ENCODE results near the gene ARHGAP5. TPM values are rescaled to one million over a fixed set of nuclear protein-coding genes. Genes with fewer than 3 reads are reported as not detected.

ARHGAP5 gene
- total and polyA plus RNA-seq, 9 of the 15 experiments (the other 6 are each of a cell fraction or from before 2014, with no cell fraction given) = 3.1 to 21.8 (median 12.1) TPM

- Histone ChIP-seq H2AFZ (ENCODE audit: low read depth, low read length) (no peak overlapping the region), H3K9me3 (replicated peaks; ENCODE audit: control insufficient read depth, insufficient read depth, low read depth, low read length) (0 out of 2 replicates have a peak, but pooled peaks cover 2% of the 10 kb centered on the region), H3K4me3 (no peak overlapping the region), H3K27me3 (ENCODE audit: control insufficient read depth in 2 of 2, insufficient read depth in 2 of 2, low read length in 2 of 2) (no peaks in the 10 kb centered on the region), H3K4me1 (replicated peaks in 1 of 2; ENCODE audit: control insufficient read depth in 2 of 2, insufficient read depth in 2 of 2, low read length in 2 of 2) (no peaks in the 10 kb centered on the region), H3K9ac (ENCODE audit: insufficient read depth in 1 of 2, low read depth in 2 of 2, low read length in 2 of 2) (no peak overlapping the region), H3K9me1 (ENCODE audit: control insufficient read depth, insufficient read depth, low read length) (no peaks in the 10 kb centered on the region), H3K4me2 (ENCODE audit: insufficient read depth, low read length) (no peak overlapping the region), H3K36me3 (ENCODE audit: control insufficient read depth, insufficient read depth, low read length) (no peaks in the 10 kb centered on the region), H3K79me2 (ENCODE audit: control insufficient read depth, insufficient read depth, low read length) (no peaks in the 10 kb centered on the region), H4K20me1 (replicated peaks; ENCODE audit: control insufficient read depth, insufficient read depth, low read length) (no peaks in the 10 kb centered on the region), H3K27ac (ENCODE audit: extremely low read depth, low read depth, low read length) (no peak overlapping the region)
- in situ Hi-C loops (cut with MboI) = no loop called here
- no peak for TF ChIP-seq POLR2H (tag; IDR thresholded peaks at IDR 0.05; ENCODE audit: low read depth)
- ChIA-PET POLR2A (no interaction called here), CTCF (ENCODE audit: low intra/inter-chr PET ratio) (no interaction called here)
- intact Hi-C loops (cut with micrococcal nuclease) = no loop called here
- no TSS peak for BruUV-seq (replicated peaks)
- FAIRE-seq = no peak
- ATAC-seq = no peak
- no peak for DNase-seq (ENCODE audit: extremely low read depth in 1 of 4, low spot score in 3 of 4)
Measured at GRCh38 chr14:32186248-32186647, 109.1 kb downstream of the ARHGAP5 start.

- ChIA-PET CTCF (ENCODE audit: low intra/inter-chr PET ratio) (no interaction called here), POLR2A (no interaction called here)
- Histone ChIP-seq H3K36me3 (ENCODE audit: control insufficient read depth, insufficient read depth, low read length) (no peaks in the 10 kb centered on the region), H3K9ac (ENCODE audit: insufficient read depth in 1 of 2, low read depth in 2 of 2, low read length in 2 of 2) (no peak overlapping the region), H4K20me1 (replicated peaks; ENCODE audit: control insufficient read depth, insufficient read depth, low read length) (no peaks in the 10 kb centered on the region), H3K4me1 (replicated peaks in 1 of 2; ENCODE audit: control insufficient read depth in 2 of 2, insufficient read depth in 2 of 2, low read length in 2 of 2) (no peaks in the 10 kb centered on the region; a peak in 1 of 5 replicates), H3K9me1 (ENCODE audit: control insufficient read depth, insufficient read depth, low read length) (no peaks in the 10 kb centered on the region), H3K79me2 (ENCODE audit: control insufficient read depth, insufficient read depth, low read length) (no peaks in the 10 kb centered on the region), H3K4me3 (no peak overlapping the region), H3K27ac (ENCODE audit: extremely low read depth, low read depth, low read length) (no peak overlapping the region), H3K9me3 (replicated peaks; ENCODE audit: control insufficient read depth, insufficient read depth, low read depth, low read length) (0 out of 2 replicates have a peak, but pooled peaks cover 2% of the 10 kb centered on the region), H3K27me3 (ENCODE audit: control insufficient read depth in 2 of 2, insufficient read depth in 2 of 2, low read length in 2 of 2) (no peaks in the 10 kb centered on the region), H2AFZ (ENCODE audit: low read depth, low read length) (no peak overlapping the region), H3K4me2 (ENCODE audit: insufficient read depth, low read length) (no peak overlapping the region)
- WGBS (ENCODE audit: insufficient coverage, low coverage, missing lambda C conversion rate) = 9% methylated on average over 1 of the region's 1 CpG
- intact Hi-C loops (cut with micrococcal nuclease) = no loop called here
- no peak for FAIRE-seq
- DNase-seq (ENCODE audit: extremely low read depth in 1 of 4, low spot score in 3 of 4) = no peak
- in situ Hi-C loops (cut with MboI) = no loop called here
- no peak for ATAC-seq
- BruUV-seq (replicated peaks) = no TSS peak
- 0 out of 2 replicates have a peak, but pooled peaks have one; percentile 8 for TF ChIP-seq SPI1 (IDR thresholded peaks at IDR 0.05; ENCODE audit: borderline replicate concordance, low read depth, low read length)
- no peak for TF ChIP-seq ZNF3 (CRISPR knock-in tag; IDR thresholded peaks at IDR 0.05)
- no peak for TF ChIP-seq KHSRP (IDR thresholded peaks at IDR 0.05)
Measured at GRCh38 chr14:32189811-32190210, 112.7 kb downstream of the ARHGAP5 start.

Data from K562 (cell line).